Tibial artery (tissue), 4 donors: ENCODE data around the gene PTPRG.

ENCODE experiments used
- DNase-seq, 2 donors: peaks; one replicate each; pipeline ENCODE4 v3.0.0-alpha.2; 2019
- H3K27ac ChIP-seq, 2 donors: fragments of 200-600 bp; sonication (generic) in 1 of 2; 1 replicate in 1 of 2; 2 replicates in 1 of 2; pipeline ENCODE4 v1.5.1; 2018 to 2019; ENCODE audit warnings: mild to moderate bottlenecking in 1 of 2
- H3K27me3 ChIP-seq, 2 donors: fragments of 200-600 bp; sonication (generic) in 1 of 2; one replicate each; pipeline versions ENCODE4 v1.5.1 to v1.6.0; 2016 to 2019
- H3K36me3 ChIP-seq, 3 donors: fragments of 200-600 bp; sonication (generic) in 2 of 3; one replicate each; pipeline ENCODE4 v1.5.1; 2016 to 2019; ENCODE audit warnings: mild to moderate bottlenecking in 2 of 3
- H3K4me1 ChIP-seq, 4 donors: fragments of 200-600 bp; sonication (generic) in 2 of 4; 1 replicate in 3 of 4; 2 replicates in 1 of 4; pipeline ENCODE4 v1.5.1; 2016 to 2019
- H3K4me3 ChIP-seq, 2 donors: fragments of 200-600 bp; sonication (generic) in 1 of 2; 1 replicate in 1 of 2; 2 replicates in 1 of 2; pipeline ENCODE4 v1.5.1; 2018 to 2019; ENCODE audit warnings: mild to moderate bottlenecking in 2 of 2
- H3K9me3 ChIP-seq, 3 donors: fragments of 200-600 bp; sonication (generic) in 1 of 3; one replicate each; pipeline ENCODE4 v1.5.1; 2016 to 2019
- CTCF ChIP-seq, 2 experiments: fragments of 200-600 bp in 1 of 2; fragments of 450-650 bp in 1 of 2; IDR thresholded peaks; one replicate each; pipeline ENCODE4 v1.5.1; 2017 to 2019; ENCODE audit warnings: antibody characterized with exemption in 2 of 2, mild to moderate bottlenecking in 1 of 2, moderate library complexity in 1 of 2
- intact Hi-C: fragments of 100-400 bp; cut with DNase I; formaldehyde crosslinking; loops from one replicate; pipeline ENCODE4 v1.15.0; 2023; ENCODE audit warnings: low total_unique reads

PTPRG gene

GRCh38 chr3:61990327-61991027 lies 429.1 kb downstream of the PTPRG start:
- Histone ChIP-seq H3K4me1 (peaks cover 0 to 10% (median 3%) of the 10 kb centered on the region in 4 donors), H3K9me3 (no peaks in the 10 kb centered on the region), H3K27ac (no peak overlapping the region), H3K36me3 (peaks cover 0 to 4% (median 0%) of the 10 kb centered on the region in 3 donors), H3K27me3 (no peaks in the 10 kb centered on the region), H3K4me3 (no peak overlapping the region)
- DNase-seq: no peak
- TF ChIP-seq CTCF (IDR thresholded peaks at IDR 0.05): no peak
- intact Hi-C loops: no loop called here

DNA sequence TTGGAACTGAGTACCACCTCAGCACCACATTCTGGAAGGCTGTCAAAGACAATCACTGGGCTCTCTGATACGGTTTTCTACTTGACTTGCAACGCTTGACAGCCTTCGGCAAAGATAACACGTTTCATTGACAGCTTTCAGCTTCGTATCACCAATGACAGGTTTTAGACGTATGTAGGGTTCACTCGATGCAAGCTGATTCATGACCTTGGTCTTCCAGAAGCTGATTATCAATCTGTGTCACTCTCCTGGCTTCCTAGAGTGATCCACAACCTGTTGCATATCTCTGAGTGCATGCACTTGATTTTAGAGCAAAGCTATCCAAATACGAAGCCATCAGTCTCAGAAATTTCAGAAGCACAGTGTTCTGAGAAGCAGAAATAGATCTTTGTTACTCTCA lies 430.3 kb downstream of the PTPRG start:
- no peaks in the 10 kb centered on the region for H3K27me3 ChIP-seq
- no peaks in the 10 kb centered on the region for H3K9me3 ChIP-seq
- no peak overlapping the region for H3K27ac ChIP-seq
- DNase-seq: no peak
- no peak for TF ChIP-seq CTCF (IDR thresholded peaks at IDR 0.05)
- H3K4me1 ChIP-seq: peaks cover 0 to 19% (median 8%) of the 10 kb centered on the region in 4 donors
- no peak overlapping the region for H3K4me3 ChIP-seq
- peaks cover 0 to 4% (median 0%) of the 10 kb centered on the region in 3 donors for H3K36me3 ChIP-seq
- intact Hi-C loops: no loop called here

GRCh38 chr3:61996366-61996765 lies 435.0 kb downstream of the PTPRG start:
- intact Hi-C loops: no loop called here
- H3K4me3 ChIP-seq: no peak overlapping the region

GRCh38 chr3:61997101-61997500 lies 435.7 kb downstream of the PTPRG start:
- Histone ChIP-seq H3K36me3 (no peaks in the 10 kb centered on the region), H3K9me3 (no peaks in the 10 kb centered on the region), H3K4me3 (no peak overlapping the region), H3K27me3 (no peaks in the 10 kb centered on the region), H3K4me1 (peaks cover 0 to 18% (median 7%) of the 10 kb centered on the region in 4 donors), H3K27ac (no peak overlapping the region)
- intact Hi-C loops: no loop called here
- DNase-seq: no peak
- no peak for TF ChIP-seq CTCF (IDR thresholded peaks at IDR 0.05)

More at GRCh38 chr3:61996366-61996765, 435.0 kb downstream of the PTPRG start:
- TF ChIP-seq CTCF (IDR thresholded peaks at IDR 0.05): no peak
- Histone ChIP-seq H3K9me3 (no peaks in the 10 kb centered on the region), H3K27ac (no peak overlapping the region), H3K4me1 (peaks cover 0 to 18% (median 7%) of the 10 kb centered on the region in 4 donors), H3K27me3 (no peaks in the 10 kb centered on the region), H3K36me3 (no peaks in the 10 kb centered on the region)
- DNase-seq: no peak

GRCh38 chr3:62003835-62004234 lies 442.5 kb downstream of the PTPRG start:
- no peak for DNase-seq
- no peaks in the 10 kb centered on the region for H3K27me3 ChIP-seq
- intact Hi-C loops: no loop called here
- H3K4me3 ChIP-seq: no peak overlapping the region
- H3K9me3 ChIP-seq: no peaks in the 10 kb centered on the region
- H3K4me1 ChIP-seq: peaks cover 0 to 22% (median 1%) of the 10 kb centered on the region in 4 donors
- no peak overlapping the region for H3K27ac ChIP-seq
- peaks cover 0 to 8% (median 6%) of the 10 kb centered on the region in 3 donors for H3K36me3 ChIP-seq
- TF ChIP-seq CTCF (IDR thresholded peaks at IDR 0.05): no peak
